Measurements from ENCODE around the gene CD1D. TPM values are rescaled to one million over a fixed set of nuclear protein-coding genes. Genes with fewer than 3 reads are reported as not detected.

The CD1D gene
- total RNA-seq, 1 experiment from 2014 or later, result not detected

DNA sequence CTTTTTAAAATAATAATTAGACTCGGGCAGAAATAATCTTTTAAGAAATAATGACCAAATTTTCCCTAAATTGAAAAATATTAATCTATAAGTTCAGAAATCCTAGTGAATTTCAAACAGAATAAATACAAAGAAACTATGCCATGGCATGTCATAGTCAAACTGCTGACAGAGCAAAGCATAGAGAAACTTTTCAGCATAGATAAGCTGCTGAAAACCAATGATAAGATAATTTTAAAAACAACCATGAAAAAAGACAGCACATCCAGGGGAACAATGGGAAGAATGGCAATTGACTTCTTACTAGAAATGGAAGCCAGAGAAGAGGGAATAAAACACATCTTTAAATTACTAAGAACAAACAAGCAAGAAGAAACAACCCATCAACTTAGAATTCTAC lies 19.8 kb downstream of the CD1D start:
- CTCF ChIA-PET, result no interaction called here
- DNase-seq, result no peak
- Mint-ChIP-seq H3K9me3 (ENCODE audit: unreplicated experiment) (no peaks in the 10 kb centered on the region), H3K4me1 (ENCODE audit: low read depth, unreplicated experiment) (no peaks in the 10 kb centered on the region), H3K4me3 (ENCODE audit: unreplicated experiment) (no peak overlapping the region), H3K27ac (ENCODE audit: unreplicated experiment) (no peak overlapping the region), H3K27me3 (ENCODE audit: insufficient read depth, unreplicated experiment) (peaks cover 14% of the 10 kb centered on the region), H3K36me3 (ENCODE audit: insufficient read depth, unreplicated experiment) (no peaks in the 10 kb centered on the region)
- no peaks in the 10 kb centered on the region for H3K27me3 ChIP-seq (replicated peaks; ENCODE audit: control insufficient read depth, insufficient read depth, low read length)
- no peaks in the 10 kb centered on the region for H3K9me3 ChIP-seq
- TF ChIP-seq, protein P1, sequence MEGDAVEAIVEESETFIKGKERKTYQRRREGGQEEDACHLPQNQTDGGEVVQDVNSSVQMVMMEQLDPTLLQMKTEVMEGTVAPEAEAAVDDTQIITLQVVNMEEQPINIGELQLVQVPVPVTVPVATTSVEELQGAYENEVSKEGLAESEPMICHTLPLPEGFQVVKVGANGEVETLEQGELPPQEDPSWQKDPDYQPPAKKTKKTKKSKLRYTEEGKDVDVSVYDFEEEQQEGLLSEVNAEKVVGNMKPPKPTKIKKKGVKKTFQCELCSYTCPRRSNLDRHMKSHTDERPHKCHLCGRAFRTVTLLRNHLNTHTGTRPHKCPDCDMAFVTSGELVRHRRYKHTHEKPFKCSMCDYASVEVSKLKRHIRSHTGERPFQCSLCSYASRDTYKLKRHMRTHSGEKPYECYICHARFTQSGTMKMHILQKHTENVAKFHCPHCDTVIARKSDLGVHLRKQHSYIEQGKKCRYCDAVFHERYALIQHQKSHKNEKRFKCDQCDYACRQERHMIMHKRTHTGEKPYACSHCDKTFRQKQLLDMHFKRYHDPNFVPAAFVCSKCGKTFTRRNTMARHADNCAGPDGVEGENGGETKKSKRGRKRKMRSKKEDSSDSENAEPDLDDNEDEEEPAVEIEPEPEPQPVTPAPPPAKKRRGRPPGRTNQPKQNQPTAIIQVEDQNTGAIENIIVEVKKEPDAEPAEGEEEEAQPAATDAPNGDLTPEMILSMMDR (IDR thresholded peaks at IDR 0.05; ENCODE audit: insufficient read depth in 1 of 2, low read depth in 1 of 2, low read length in 1 of 2, severe bottlenecking in 1 of 2, unreplicated experiment in 1 of 2), result no peak
- no peaks in the 10 kb centered on the region for H3K36me3 ChIP-seq (ENCODE audit: control insufficient read depth, insufficient read depth, low read length)
- BruUV-seq (replicated peaks), result no TSS peak
- no peak overlapping the region for H3K4me3 ChIP-seq (ENCODE audit: low read depth, low read length)
- POLR2A ChIA-PET, result no interaction called here
- no peaks in the 10 kb centered on the region for H3K4me1 ChIP-seq
- intact Hi-C loops (cut with micrococcal nuclease; ENCODE audit: unreplicated experiment), result loop anchor here (10.0 kb wide), 3 partner anchors 124 to 794 kb away; no protein-coding TSS in a partner anchor

DNA sequence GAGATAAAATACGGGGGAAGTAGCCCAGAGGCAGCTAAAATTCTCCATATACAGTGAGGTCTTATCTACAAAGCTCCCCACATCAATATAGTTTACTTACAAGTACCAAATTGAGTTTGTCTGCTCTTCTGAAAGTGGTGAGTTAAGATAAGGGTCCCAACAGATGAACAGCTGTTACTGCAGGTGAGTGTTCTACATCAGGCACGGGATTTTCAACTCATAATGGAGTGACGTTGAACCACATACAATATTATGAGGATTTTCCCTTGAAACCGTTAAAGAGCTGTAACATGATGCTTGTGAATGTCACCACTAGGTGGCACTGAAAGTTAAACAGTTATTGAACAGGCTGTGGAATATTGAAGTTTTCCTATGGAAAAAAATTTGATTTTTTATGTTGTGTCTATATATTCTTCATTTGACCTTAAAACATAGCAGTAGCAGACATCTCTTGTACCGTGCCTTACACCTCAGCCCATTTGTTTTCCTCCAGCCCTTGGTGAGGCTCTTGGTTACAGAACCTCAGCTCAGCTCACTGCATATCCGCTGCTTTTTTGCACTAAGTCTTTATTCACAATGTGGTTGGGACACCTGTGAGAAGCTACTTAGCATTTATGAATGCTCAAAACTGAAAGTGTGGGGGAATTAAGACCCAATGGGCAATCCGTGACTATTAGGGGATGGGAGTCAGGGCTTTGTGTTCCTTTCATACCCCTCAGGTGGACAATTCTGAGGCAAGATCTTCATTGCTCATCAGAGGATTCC lies 23.2 kb downstream of the CD1D start:
- POLR2A ChIA-PET, result no interaction called here

DNA sequence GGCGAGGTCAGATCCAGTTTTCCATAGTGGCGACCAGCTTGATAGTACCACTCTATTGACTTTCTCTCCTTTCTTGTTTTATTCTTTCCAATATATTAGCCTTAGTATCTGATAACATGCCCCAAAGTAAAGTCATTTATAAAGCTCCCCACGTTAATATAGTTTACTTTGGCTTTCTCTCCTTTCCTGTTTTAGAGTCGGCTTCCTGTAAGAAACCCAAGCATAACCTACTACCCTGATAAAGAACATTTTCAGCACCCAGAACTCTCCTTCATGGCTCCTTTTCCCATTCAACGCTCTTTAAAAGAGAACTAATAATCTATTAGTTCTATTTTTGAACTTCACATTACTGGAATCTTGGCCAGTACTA lies 23.7 kb downstream of the CD1D start:
- H3K27me3 ChIP-seq (replicated peaks; ENCODE audit: control insufficient read depth, insufficient read depth, low read length), result no peaks in the 10 kb centered on the region
- TF ChIP-seq, protein P1 (IDR thresholded peaks at IDR 0.05; ENCODE audit: insufficient read depth in 1 of 2, low read depth in 1 of 2, low read length in 1 of 2, severe bottlenecking in 1 of 2, unreplicated experiment in 1 of 2), result no peak
- POLR2A ChIA-PET, result no interaction called here
- Mint-ChIP-seq H3K27me3 (ENCODE audit: insufficient read depth, unreplicated experiment) (peaks cover 5% of the 10 kb centered on the region), H3K9me3 (ENCODE audit: unreplicated experiment) (no peaks in the 10 kb centered on the region), H3K27ac (ENCODE audit: unreplicated experiment) (no peak overlapping the region), H3K4me1 (ENCODE audit: low read depth, unreplicated experiment) (no peaks in the 10 kb centered on the region), H3K4me3 (ENCODE audit: unreplicated experiment) (no peak overlapping the region), H3K36me3 (ENCODE audit: insufficient read depth, unreplicated experiment) (no peaks in the 10 kb centered on the region)
- no peaks in the 10 kb centered on the region for H3K9me3 ChIP-seq
- no peak for DNase-seq
- CTCF ChIA-PET, result interaction anchor here (0.9 to 2.0 kb wide), 7 partner anchors 10 to 868 kb away, joined by 3 to 16 read pairs (median 6); no protein-coding TSS in a partner anchor
- intact Hi-C loops (cut with micrococcal nuclease; ENCODE audit: unreplicated experiment), result loop anchor here (10.0 kb wide), 3 partner anchors 120 to 790 kb away; no protein-coding TSS in a partner anchor
- H3K36me3 ChIP-seq (ENCODE audit: control insufficient read depth, insufficient read depth, low read length), result no peaks in the 10 kb centered on the region
- H3K4me3 ChIP-seq (ENCODE audit: low read depth, low read length), result no peak overlapping the region
- H3K4me1 ChIP-seq, result no peaks in the 10 kb centered on the region
- no TSS peak for BruUV-seq (replicated peaks)

More for the DNA sequence above, 23.2 kb downstream of the CD1D start:
- Mint-ChIP-seq H3K4me3 (ENCODE audit: unreplicated experiment) (no peak overlapping the region), H3K36me3 (ENCODE audit: insufficient read depth, unreplicated experiment) (no peaks in the 10 kb centered on the region), H3K27me3 (ENCODE audit: insufficient read depth, unreplicated experiment) (peaks cover 5% of the 10 kb centered on the region), H3K4me1 (ENCODE audit: low read depth, unreplicated experiment) (no peaks in the 10 kb centered on the region), H3K27ac (ENCODE audit: unreplicated experiment) (no peak overlapping the region), H3K9me3 (ENCODE audit: unreplicated experiment) (no peaks in the 10 kb centered on the region)
- H3K4me1 ChIP-seq, result no peaks in the 10 kb centered on the region
- intact Hi-C loops (cut with micrococcal nuclease; ENCODE audit: unreplicated experiment), result loop anchor here (1.0 to 10.0 kb wide), 4 partner anchors 121 to 868 kb away; no protein-coding TSS in a partner anchor
- peak in 1 of 2 experiments; percentile 43 for DNase-seq
- TF ChIP-seq, protein P1 (IDR thresholded peaks at IDR 0.05; ENCODE audit: insufficient read depth in 1 of 2, low read depth in 1 of 2, low read length in 1 of 2, severe bottlenecking in 1 of 2, unreplicated experiment in 1 of 2), result peak; percentile 63 to 79
- no peaks in the 10 kb centered on the region for H3K36me3 ChIP-seq (ENCODE audit: control insufficient read depth, insufficient read depth, low read length)
- no peaks in the 10 kb centered on the region for H3K27me3 ChIP-seq (replicated peaks; ENCODE audit: control insufficient read depth, insufficient read depth, low read length)
- BruUV-seq (replicated peaks), result no TSS peak
- no peak overlapping the region for H3K4me3 ChIP-seq (ENCODE audit: low read depth, low read length)
- CTCF ChIA-PET, result interaction anchor here (0.9 to 2.0 kb wide), 7 partner anchors 9 to 868 kb away, joined by 3 to 16 read pairs (median 6); no protein-coding TSS in a partner anchor
- no peaks in the 10 kb centered on the region for H3K9me3 ChIP-seq

Data from Caco-2 (cell line).